CD4-positive, CD25-positive, alpha-beta regulatory T cell (primary cell): ENCODE measurements around the gene SLC22A16. TPM values are rescaled to one million over a fixed set of nuclear protein-coding genes. Genes with fewer than 3 reads are reported as not detected.
"Not testable (repeated sequence)": the region's sequence is repeated elsewhere in the genome, so short reads cannot be mapped to it uniquely, and the experiment has no call there.

Experiments
- ATAC-seq, 2 donors: fragments of 150-1000 bp; cut with Tn5 transposase; one replicate each; pipeline ENCODE4 v1.10.0; 2021; ENCODE audit warnings: low read depth in 2 of 2, moderate number of reproducible peaks in 2 of 2, moderate library complexity in 1 of 2
- DNase-seq, 3 donors: peaks; one replicate each; pipeline versions ENCODE4 v3.0.0 to v3.0.0-alpha.2; 2012 to 2022; ENCODE audit warnings: mixed read lengths in 1 of 3
- H3K27ac ChIP-seq: one replicate; pipeline ENCODE4 v1.7.0; 2013; ENCODE audit warnings: mild to moderate bottlenecking, low read length; ENCODE audit not compliant: insufficient read depth, poor library complexity, severe bottlenecking
- H3K27me3 ChIP-seq: one replicate; pipeline ENCODE4 v1.7.0; 2013; ENCODE audit warnings: low read length; ENCODE audit not compliant: control insufficient read depth, insufficient read depth
- H3K36me3 ChIP-seq: one replicate; pipeline ENCODE4 v1.7.0; 2013; ENCODE audit warnings: mild to moderate bottlenecking, low read length, moderate library complexity; ENCODE audit not compliant: control insufficient read depth, insufficient read depth
- H3K4me1 ChIP-seq: 2 replicates; pipeline ENCODE4 v1.7.0; 2013; ENCODE audit warnings: mild to moderate bottlenecking, low read length; ENCODE audit not compliant: insufficient read depth, control insufficient read depth, poor library complexity, severe bottlenecking
- H3K4me3 ChIP-seq: one replicate; pipeline ENCODE4 v1.7.0; 2013; ENCODE audit warnings: low read depth, mild to moderate bottlenecking, low read length, moderate library complexity
- H3K9me3 ChIP-seq, 2 experiments: 1 replicate in 1 of 2; 2 replicates in 1 of 2; pipeline ENCODE4 v1.7.0; 2013; ENCODE audit warnings: low read length in 2 of 2, mild to moderate bottlenecking in 1 of 2, moderate library complexity in 1 of 2; ENCODE audit not compliant: control insufficient read depth in 2 of 2
- H3K27ac Mint-ChIP-seq, 3 donors: one replicate each; pipeline ENCODE4 v1.8.0; 2020 to 2022; ENCODE audit warnings: mild to moderate bottlenecking in 3 of 3, mixed read lengths in 3 of 3, moderate library complexity in 2 of 3
- H3K27me3 Mint-ChIP-seq: one replicate; pipeline ENCODE4 v1.8.0; 2022; ENCODE audit warnings: mild to moderate bottlenecking, mixed read lengths
- H3K36me3 Mint-ChIP-seq: one replicate; pipeline ENCODE4 v1.8.0; 2020; ENCODE audit warnings: mixed read lengths
- H3K4me1 Mint-ChIP-seq, 4 donors: one replicate each; pipeline ENCODE4 v1.8.0; 2020 to 2022; ENCODE audit warnings: mixed read lengths in 4 of 4, mild to moderate bottlenecking in 1 of 4
- H3K4me3 Mint-ChIP-seq, 4 donors: one replicate each; pipeline ENCODE4 v1.8.0; 2020 to 2022; ENCODE audit warnings: mild to moderate bottlenecking in 4 of 4, mixed read lengths in 4 of 4, moderate library complexity in 3 of 4
- H3K9me3 Mint-ChIP-seq, 7 donors: one replicate each; pipeline ENCODE4 v1.8.0; 2020 to 2022; ENCODE audit warnings: mixed read lengths in 7 of 7, mild to moderate bottlenecking in 3 of 7, moderate library complexity in 2 of 7
- polyA plus RNA-seq, 4 donors: library from polyadenylated mRNA; unstranded; fragments of 300-500 nt; fragmentation: Illumina TruSeq; gene quantifications; one replicate each; pipeline ENCODE4 v1.2.3, GENCODE V29; 2021
- total RNA-seq: library from RNA; stranded (reverse); gene quantifications from one replicate; pipeline ENCODE4 v1.2.3, GENCODE V29; 2022

The SLC22A16 gene
- total and polyA plus RNA-seq, 5 donors from 2014 or later, result 0.54 TPM; not detected in 4

DNA sequence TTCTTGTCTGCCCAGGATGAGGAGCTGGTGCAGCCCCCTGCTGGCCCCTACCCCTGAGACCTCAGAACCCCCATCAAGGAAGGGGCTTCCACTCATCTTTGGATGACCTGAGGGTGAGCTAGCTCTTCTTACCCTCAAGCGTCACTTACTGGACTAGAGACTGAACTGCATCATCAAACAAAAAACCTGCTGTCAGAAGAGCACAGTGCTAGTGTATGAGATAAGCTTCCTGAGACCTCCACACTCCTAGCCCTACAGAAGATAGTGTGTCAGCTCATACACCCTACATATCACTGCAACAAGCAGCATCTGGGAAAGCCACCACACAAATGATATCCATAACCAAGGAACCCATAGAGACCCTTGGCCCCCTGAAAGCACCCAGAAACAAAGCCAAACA is 15.0 kb downstream of the SLC22A16 start:
- Histone ChIP-seq H3K27ac (no peak overlapping the region), H3K9me3 (peaks cover 26 to 37% of the 10 kb centered on the region in 2 experiments), H3K4me1 (no peaks in the 10 kb centered on the region), H3K36me3 (no peaks in the 10 kb centered on the region), H3K27me3 (peaks cover 11% of the 10 kb centered on the region), H3K4me3 (no peak overlapping the region)
- no peak overlapping the region for H3K27ac Mint-ChIP-seq
- no peaks in the 10 kb centered on the region for H3K36me3 Mint-ChIP-seq
- DNase-seq (no peak), ATAC-seq (no peak)
- peaks cover 32% of the 10 kb centered on the region for H3K27me3 Mint-ChIP-seq
- no peak overlapping the region for H3K4me3 Mint-ChIP-seq
- no peaks in the 10 kb centered on the region for H3K4me1 Mint-ChIP-seq
- H3K9me3 Mint-ChIP-seq, result peaks cover 5 to 27% (median 9%) of the 10 kb centered on the region in 7 donors

DNA sequence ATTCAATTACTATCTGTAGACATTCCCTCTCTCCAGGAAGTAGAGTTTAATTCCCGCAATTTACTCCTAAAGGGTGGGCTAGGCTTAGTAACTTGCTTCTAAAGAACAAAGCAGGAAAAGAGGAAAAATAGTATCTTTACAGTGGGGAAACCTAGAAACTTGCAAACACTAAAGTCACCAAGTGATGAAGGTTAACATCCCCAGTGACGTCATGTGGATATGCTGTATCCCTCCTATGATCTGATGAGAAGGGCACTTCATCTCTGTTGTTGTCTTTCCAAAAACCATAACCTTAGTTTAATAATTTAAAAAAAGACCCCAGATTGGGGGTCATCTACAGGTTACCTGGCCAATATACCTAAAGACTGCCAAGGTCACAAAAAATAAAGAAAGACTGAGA is 17.3 kb downstream of the SLC22A16 start:
- Mint-ChIP-seq H3K4me3 (no peak overlapping the region), H3K27ac (no peak overlapping the region), H3K4me1 (no peaks in the 10 kb centered on the region), H3K27me3 (peaks cover 20% of the 10 kb centered on the region), H3K9me3 (peaks cover 4 to 24% (median 5%) of the 10 kb centered on the region in 7 donors), H3K36me3 (no peaks in the 10 kb centered on the region)
- H3K27me3 ChIP-seq, result peaks cover 9% of the 10 kb centered on the region
- no peak for DNase-seq
- no peaks in the 10 kb centered on the region for H3K36me3 ChIP-seq
- no peaks in the 10 kb centered on the region for H3K4me1 ChIP-seq
- H3K9me3 ChIP-seq, result peaks cover 26 to 36% of the 10 kb centered on the region in 2 experiments
- no peak for ATAC-seq
- H3K27ac ChIP-seq, result no peak overlapping the region
- H3K4me3 ChIP-seq, result no peak overlapping the region

DNA sequence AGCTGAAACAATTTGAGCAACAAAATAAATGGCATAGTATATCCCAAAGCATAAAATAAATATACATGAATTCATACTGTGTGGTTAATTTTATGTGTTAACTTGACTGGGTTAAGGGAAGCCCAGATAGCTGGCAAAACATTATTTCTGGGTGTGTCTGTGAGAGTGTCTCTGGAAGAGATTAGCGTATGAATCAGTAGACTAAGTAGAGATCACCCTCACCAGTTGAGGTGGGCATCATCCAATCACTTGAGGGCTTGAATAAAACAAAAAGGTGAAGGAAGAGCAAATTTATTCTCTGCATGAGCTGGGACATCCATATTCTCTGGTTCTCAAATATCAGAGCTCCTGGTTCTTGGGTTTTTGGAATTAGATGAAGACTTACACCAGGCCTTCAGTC is 17.9 kb downstream of the SLC22A16 start:
- Histone ChIP-seq H3K4me1 (no peaks in the 10 kb centered on the region), H3K36me3 (no peaks in the 10 kb centered on the region), H3K4me3 (no peak overlapping the region), H3K9me3 (peaks cover 20 to 30% of the 10 kb centered on the region in 2 experiments), H3K27me3 (peaks cover 10% of the 10 kb centered on the region), H3K27ac (no peak overlapping the region)
- Mint-ChIP-seq H3K4me1 (no peaks in the 10 kb centered on the region), H3K27me3 (peaks cover 20% of the 10 kb centered on the region), H3K4me3 (no peak overlapping the region), H3K9me3 (peaks cover 0 to 17% (median 4%) of the 10 kb centered on the region in 7 donors), H3K36me3 (no peaks in the 10 kb centered on the region), H3K27ac (no peak overlapping the region)
- ATAC-seq, result no peak
- no peak for DNase-seq

DNA sequence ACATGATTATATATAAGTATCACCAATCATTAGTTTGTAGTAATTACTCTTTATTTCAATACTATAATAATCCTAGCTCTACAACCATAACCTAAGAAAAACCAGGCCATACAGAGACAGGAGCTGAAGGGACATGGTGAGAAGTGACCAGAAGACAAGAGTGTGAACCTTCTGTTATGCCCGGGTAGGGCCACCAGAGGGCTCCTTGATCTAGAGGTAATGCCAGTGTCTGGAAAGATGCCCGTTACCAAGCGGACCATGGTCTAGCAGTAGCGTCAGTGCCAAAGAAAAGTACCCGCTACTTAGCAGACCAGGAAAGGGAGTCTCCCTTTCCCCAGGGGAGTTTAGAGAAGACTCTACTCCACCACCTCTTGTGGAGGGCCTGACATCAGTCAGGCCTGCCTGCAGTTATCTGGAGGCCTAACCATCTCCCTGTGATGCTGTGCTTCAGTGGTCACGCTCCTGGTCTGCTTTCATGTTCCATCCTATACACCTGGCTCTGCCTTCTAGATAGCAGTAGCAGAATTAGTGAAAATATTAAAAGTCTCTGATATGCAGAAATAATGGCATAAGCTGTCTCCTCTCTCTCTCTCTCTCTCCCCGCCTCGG is 18.7 kb downstream of the SLC22A16 start:
- not testable (repeated sequence) for H3K27ac ChIP-seq, H3K4me3 Mint-ChIP-seq, H3K36me3 Mint-ChIP-seq, H3K36me3 ChIP-seq, ATAC-seq, H3K4me1 Mint-ChIP-seq, H3K27ac Mint-ChIP-seq, H3K4me3 ChIP-seq, H3K27me3 ChIP-seq, H3K4me1 ChIP-seq
- Mint-ChIP-seq H3K9me3 (peaks cover 0 to 10% (median 2%) of the 10 kb centered on the region in 7 donors), H3K27me3 (peaks cover 20% of the 10 kb centered on the region)
- peaks cover 12 to 22% of the 10 kb centered on the region in 2 experiments for H3K9me3 ChIP-seq
- peak in 1 of 3 donors; percentile 11 for DNase-seq

DNA sequence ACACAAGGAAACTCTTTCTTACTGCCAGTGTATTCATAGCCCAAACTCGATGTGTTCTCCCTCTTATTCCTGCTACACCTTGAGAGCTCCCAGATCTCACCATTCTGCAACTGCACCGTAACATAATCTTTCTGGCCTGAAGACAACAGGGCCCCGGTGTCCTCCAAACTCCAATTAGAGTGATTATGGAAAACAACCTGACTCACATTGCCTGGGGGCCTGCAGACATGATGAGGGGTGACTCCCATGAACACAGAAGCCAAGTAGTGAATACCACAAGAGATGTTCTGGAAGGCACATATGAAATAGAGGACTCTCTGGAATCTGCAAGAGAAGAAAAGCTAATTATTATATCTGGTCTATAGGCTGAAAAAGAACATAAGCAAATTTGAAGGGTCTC is 19.7 kb downstream of the SLC22A16 start:
- Mint-ChIP-seq H3K36me3 (no peaks in the 10 kb centered on the region), H3K27me3 (peaks cover 20% of the 10 kb centered on the region), H3K4me1 (no peaks in the 10 kb centered on the region), H3K27ac (no peak overlapping the region), H3K9me3 (peaks cover 0 to 5% (median 2%) of the 10 kb centered on the region in 7 donors), H3K4me3 (no peak overlapping the region)
- H3K4me1 ChIP-seq, result no peaks in the 10 kb centered on the region
- no peak overlapping the region for H3K27ac ChIP-seq
- no peaks in the 10 kb centered on the region for H3K36me3 ChIP-seq
- peaks cover 12% of the 10 kb centered on the region for H3K27me3 ChIP-seq
- H3K9me3 ChIP-seq, result peaks cover 6 to 12% of the 10 kb centered on the region in 2 experiments
- no peak for DNase-seq
- no peak for ATAC-seq
- no peak overlapping the region for H3K4me3 ChIP-seq

DNA sequence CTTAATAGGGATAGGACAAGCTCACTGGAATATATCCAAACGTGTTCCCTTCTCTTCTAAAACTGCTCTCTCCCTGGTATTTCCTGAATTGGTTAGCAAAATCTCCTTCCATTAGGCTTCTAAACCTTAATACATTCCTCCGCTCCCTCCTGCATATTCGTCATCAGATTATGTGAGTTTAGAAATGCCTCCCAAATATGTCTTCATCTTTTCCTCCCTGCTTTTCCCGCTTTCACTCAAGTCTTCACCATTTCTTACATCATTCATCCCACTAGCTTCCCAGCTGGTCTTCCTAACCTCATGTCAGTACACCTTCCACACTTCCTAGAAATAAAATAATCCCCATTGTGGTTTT is 26.9 kb downstream of the SLC22A16 start:
- Histone ChIP-seq H3K4me3 (no peak overlapping the region), H3K27me3 (peaks cover 18% of the 10 kb centered on the region), H3K27ac (no peak overlapping the region), H3K4me1 (no peaks in the 10 kb centered on the region), H3K36me3 (no peaks in the 10 kb centered on the region), H3K9me3 (peaks cover 0 to 2% of the 10 kb centered on the region in 2 experiments)
- no peak for DNase-seq
- no peak overlapping the region for H3K4me3 Mint-ChIP-seq
- H3K4me1 Mint-ChIP-seq, result no peaks in the 10 kb centered on the region
- no peak for ATAC-seq
- peaks cover 0 to 2% (median 0%) of the 10 kb centered on the region in 7 donors for H3K9me3 Mint-ChIP-seq
- H3K27me3 Mint-ChIP-seq, result no peaks in the 10 kb centered on the region
- no peaks in the 10 kb centered on the region for H3K36me3 Mint-ChIP-seq
- H3K27ac Mint-ChIP-seq, result no peak overlapping the region

DNA sequence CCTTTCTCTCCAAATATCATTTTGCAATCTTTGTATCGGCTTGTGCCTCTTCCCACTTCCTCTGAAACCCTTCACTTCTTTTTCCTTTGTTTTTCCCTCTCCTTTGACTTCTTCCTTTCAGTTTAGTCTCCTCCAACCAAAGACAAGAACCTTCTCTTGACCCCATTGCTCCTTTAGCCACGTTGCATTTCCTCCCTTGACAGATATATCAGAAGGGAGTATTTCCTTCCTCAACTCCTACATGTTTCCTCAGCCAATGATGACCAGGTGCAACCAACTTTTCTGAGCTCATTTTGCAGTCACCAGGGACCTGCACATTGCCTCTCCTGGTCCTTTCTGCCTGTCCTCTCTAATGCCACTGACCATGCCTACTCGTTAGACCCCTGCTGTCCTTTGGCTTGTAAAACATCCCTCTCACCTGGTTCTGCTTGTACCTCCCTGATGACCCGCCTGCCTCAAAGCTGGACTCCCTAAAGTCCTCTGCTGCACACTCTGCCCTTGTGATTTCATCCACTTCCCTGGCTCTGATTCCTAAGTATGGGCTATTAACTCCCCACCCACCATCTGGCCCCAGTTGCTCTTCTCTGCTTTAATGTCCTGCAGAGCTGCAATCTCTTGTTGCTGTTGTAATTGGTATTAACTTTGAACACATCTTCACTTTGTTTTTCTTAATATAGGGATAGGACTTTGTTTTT is 27.4 kb downstream of the SLC22A16 start:
- Histone ChIP-seq H3K9me3 (peaks cover 0 to 2% of the 10 kb centered on the region in 2 experiments), H3K27ac (no peak overlapping the region), H3K4me3 (no peak overlapping the region), H3K36me3 (no peaks in the 10 kb centered on the region), H3K27me3 (peaks cover 16% of the 10 kb centered on the region), H3K4me1 (no peaks in the 10 kb centered on the region)
- Mint-ChIP-seq H3K9me3 (peaks cover 0 to 2% (median 0%) of the 10 kb centered on the region in 7 donors), H3K4me3 (no peak overlapping the region), H3K27ac (no peak overlapping the region), H3K4me1 (no peaks in the 10 kb centered on the region), H3K27me3 (no peaks in the 10 kb centered on the region), H3K36me3 (no peaks in the 10 kb centered on the region)
- ATAC-seq (no peak), DNase-seq (no peak)

DNA sequence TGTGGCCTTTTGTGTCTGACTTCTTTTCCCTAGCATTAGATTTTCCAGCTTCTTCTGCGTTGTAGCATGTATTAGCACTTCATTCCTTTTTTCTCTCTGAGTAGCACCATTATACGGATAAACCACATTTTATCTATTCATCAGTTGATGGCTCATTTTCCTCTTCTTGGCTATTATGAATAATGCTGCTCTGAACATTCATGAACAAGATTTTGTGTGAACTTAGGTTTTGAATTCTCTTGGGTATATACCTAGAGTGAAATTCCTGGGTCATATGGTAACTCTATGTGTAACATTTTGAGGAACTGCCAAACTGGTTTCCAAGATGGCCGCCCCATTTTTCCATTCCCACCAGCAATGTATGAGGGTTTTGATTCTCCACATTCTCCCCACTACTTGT is 28.7 kb downstream of the SLC22A16 start:
- DNase-seq (no peak), ATAC-seq (no peak)
- peaks cover 0 to 2% of the 10 kb centered on the region in 2 experiments for H3K9me3 ChIP-seq
- no peak overlapping the region for H3K4me3 ChIP-seq
- H3K27ac ChIP-seq, result no peak overlapping the region
- Mint-ChIP-seq H3K4me3 (no peak overlapping the region), H3K9me3 (peaks cover 0 to 2% (median 0%) of the 10 kb centered on the region in 7 donors), H3K27me3 (no peaks in the 10 kb centered on the region), H3K27ac (no peak overlapping the region), H3K4me1 (no peaks in the 10 kb centered on the region), H3K36me3 (no peaks in the 10 kb centered on the region)
- no peaks in the 10 kb centered on the region for H3K4me1 ChIP-seq
- no peaks in the 10 kb centered on the region for H3K36me3 ChIP-seq
- peaks cover 12% of the 10 kb centered on the region for H3K27me3 ChIP-seq
